HL-60/S4 (cell line): ENCODE measurements around the gene ARHGAP44.
"Not testable (repeated sequence)": the region's sequence is repeated elsewhere in the genome, so short reads cannot be mapped to it uniquely, and the experiment has no call there.

Experiments used
- in situ Hi-C: fragments of 300-500 bp; cut with MboI; formaldehyde crosslinking; loops from 2 replicates; pipeline ENCODE4 v1.14.3; 2022; ENCODE audit warnings: low sequenced_read_pairs

The ARHGAP44 gene

DNA sequence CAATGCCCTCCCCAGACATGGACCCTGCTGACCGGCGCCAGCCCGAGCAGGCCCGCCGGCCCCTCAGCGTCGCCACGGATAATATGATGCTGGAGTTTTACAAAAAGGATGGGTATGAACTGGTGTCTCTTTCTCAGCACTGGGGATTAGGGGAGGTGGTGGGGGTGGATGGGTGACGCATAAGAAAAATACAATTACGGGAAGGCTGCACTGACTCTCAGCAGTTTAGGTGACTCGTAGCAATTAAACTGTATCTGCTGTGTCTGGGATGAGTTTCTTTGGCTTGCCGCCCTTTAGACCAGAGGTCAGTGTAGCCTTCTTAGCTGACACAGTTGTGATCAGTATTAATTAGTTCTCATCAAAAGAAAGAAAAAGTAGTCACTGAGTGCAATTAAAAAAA is 169.5 kb downstream of the ARHGAP44 start:
- in situ Hi-C loops, result no loop called here

GRCh38 chr17:12959441-12959840 is 170.1 kb downstream of the ARHGAP44 start:
- in situ Hi-C loops, result no loop called here

- in situ Hi-C loops, result no loop called here
Observed at GRCh38 chr17:12961655-12962054, 172.4 kb downstream of the ARHGAP44 start.

DNA sequence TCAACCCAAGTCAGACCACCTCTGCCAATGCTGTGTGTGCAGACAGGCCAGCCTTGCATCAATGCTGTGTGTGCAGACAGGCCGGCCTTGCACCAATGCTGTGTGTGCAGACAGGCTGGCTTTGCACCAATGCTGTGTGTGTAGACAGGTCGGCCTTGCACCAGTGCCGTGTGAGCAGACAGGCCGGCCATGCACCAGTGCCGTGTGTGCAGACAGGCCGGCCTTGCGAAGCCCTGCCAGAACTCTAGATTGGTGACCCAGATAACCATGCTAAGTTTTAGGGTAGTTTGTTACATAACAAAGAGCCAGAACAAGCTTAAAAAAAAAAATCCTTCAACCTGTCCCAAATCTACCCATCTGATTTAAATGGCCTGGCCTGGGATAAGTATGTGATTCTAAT is 174.2 kb downstream of the ARHGAP44 start:
- in situ Hi-C loops, result no loop called here

- in situ Hi-C loops, result no loop called here
Observed at GRCh38 chr17:12964162-12964561, 174.9 kb downstream of the ARHGAP44 start.

- in situ Hi-C loops, result no loop called here
Observed at GRCh38 chr17:12964840-12965239, 175.5 kb downstream of the ARHGAP44 start.

- in situ Hi-C loops, result no loop called here
Observed at GRCh38 chr17:12965988-12966387, 176.7 kb downstream of the ARHGAP44 start.

DNA sequence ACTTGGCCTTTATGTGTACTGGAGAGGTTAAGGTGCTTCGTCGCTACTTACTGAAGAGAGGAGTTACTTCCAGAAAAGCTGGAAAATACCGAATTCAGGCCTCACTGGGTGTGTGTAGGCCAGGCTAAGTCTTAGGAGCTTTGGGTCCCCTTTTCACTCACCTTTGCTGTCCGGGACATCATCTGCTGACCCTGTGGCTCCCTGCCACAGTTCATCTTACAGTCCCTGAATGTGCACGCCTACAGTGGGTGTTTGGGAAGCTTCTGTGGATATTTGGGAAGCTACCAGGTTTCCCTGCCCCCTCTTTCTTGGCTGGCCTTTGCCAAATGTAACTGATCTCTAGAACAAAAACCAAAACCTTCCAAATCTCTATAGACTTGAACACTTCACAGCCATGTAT is 177.1 kb downstream of the ARHGAP44 start:
- in situ Hi-C loops, result no loop called here

DNA sequence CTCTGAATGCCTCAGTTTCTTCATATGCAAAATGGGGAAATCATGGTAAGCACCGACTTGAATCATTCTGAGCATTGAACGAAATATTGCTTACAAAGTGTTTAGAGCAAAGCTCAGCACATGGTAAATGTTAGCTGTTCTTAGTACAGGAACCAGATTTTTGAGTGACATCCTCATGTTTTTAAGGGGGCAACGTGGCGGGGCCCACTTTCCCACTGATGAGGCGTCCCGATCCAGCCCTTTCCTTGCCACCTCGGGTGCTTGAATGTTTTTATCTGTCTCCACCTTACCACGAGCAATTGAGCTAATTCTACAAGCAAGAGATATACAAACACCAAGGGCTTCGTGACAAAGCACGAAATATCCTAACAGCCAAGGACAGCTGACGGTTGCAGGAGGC is 178.7 kb downstream of the ARHGAP44 start:
- in situ Hi-C loops, result no loop called here

DNA sequence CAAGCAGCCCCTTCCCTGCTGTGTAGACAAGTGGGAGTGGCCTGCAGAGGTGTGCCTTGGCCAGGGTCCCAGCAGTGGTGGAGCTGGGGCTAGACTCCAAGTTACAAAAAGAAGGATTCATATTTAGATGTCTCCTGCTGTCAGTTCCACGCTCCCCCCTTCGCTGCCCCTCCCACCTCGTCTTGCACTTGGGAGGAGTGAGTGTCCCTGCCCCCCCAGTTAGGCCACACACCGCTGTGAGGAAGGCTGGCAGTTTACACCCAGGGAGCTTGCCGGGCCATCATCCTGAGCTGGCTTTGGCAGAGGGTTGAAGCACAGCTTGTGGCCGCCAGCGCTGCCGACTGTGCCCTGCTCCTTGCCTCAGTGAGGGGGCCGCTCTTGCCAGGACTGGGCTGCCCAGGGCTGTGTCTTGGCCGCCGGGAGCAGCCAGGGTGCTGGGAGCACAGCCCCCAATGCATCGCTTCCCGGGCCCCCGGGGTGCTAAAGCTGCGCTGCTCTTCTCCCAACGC is 184.3 kb downstream of the ARHGAP44 start:
- in situ Hi-C loops, result no loop called here

GRCh38 chr17:12974005-12974531 is 184.8 kb downstream of the ARHGAP44 start:
- in situ Hi-C loops, result no loop called here

- in situ Hi-C loops, result no loop called here
Observed at GRCh38 chr17:12977008-12977751, 187.9 kb downstream of the ARHGAP44 start.

GRCh38 chr17:12978787-12979186 is 189.5 kb downstream of the ARHGAP44 start:
- in situ Hi-C loops, result not testable (repeated sequence)

DNA sequence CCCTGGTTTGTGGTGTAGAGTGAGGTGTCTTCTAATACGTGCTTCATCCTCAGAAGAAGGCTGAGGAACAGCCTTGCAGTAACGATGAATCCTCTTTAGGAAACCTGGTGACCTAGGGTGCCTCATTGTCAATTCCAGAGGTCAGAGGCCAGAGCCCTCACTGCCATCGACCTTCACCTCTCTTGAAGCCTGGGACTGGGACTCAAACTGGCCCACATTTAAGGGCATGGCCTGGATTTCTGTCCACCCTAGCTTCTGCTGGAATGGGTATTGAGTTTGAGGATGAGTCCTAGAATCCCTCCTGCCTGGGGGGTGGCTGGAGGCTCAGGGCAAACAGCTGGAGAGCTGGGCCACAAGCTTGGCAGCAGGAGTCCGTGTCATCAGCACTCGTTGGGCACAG is 189.9 kb downstream of the ARHGAP44 start:
- in situ Hi-C loops, result no loop called here

- in situ Hi-C loops, result no loop called here
Observed at GRCh38 chr17:12979826-12980500, 190.7 kb downstream of the ARHGAP44 start.

GRCh38 chr17:12982224-12982623 is 192.9 kb downstream of the ARHGAP44 start:
- in situ Hi-C loops, result no loop called here

- in situ Hi-C loops, result no loop called here
Observed at GRCh38 chr17:12983991-12984884, 194.9 kb downstream of the ARHGAP44 start.

DNA sequence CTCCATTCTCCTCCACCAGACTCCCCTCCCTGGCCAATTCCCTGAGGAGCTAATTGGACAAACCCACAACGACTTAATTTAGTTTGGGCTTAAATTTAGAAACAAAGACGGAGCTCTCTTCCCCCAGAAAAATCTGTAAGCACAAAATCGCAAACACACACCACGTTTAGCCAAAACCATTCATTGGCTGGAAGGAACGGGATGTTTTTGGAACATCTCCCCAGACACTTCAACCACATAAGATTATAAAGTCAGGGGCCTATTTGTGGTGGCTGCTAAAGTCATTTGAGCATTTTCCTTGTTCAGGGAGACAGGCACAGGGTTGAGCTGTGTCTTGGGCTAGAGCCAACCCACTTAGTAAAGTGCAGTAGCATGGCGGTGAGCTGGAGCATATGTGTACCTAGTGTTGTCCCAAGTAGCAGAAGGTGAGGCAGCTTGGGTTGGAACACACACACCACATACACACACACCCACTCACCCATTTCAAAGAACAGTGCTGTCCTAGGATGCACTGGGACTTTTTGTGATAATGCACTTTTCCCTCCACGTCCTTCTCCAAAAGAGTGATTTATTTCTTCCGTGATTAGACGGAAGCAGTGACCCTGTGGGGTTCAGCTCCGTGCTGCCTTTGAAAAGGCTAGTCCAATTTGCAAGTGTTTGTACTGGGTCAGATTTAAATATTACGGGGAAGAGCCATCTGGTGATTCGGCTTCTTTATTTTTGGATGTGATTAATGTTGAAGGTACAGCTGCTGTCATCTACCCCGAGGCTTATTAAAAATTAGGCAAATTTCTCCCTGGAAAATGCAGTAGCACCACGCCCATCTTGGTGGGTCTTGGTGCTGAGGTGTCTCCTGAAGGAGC is 196.4 kb downstream of the ARHGAP44 start:
- in situ Hi-C loops, result no loop called here

DNA sequence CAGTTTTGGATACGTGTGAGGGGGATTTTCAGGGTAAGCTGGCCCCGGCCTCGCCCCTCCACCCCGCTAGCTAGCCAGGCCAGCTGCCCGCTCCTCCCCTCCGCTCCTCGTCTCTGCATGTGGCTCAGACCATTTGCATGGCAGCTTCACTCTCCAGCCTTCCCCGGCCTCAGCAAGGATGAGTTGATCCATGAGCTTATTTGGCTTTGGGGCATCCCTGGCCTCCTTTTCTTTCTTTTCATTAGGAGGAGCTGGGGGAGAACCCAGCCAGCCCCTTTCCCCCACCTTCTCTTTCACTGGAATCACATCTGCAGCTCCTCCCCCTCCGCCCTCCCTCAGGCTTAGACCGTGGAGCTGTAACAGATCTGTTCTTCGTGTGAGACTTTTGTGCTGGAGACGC is 197.8 kb downstream of the ARHGAP44 start:
- in situ Hi-C loops, result no loop called here
